ENCODE results near the gene TAF6L. TPM values are rescaled to one million over a fixed set of nuclear protein-coding genes. Genes with fewer than 3 reads are reported as not detected.

TAF6L gene
- total RNA-seq, 1 experiment from 2014 or later: 42.1 TPM

- Mint-ChIP-seq H3K27me3 (ENCODE audit: low read depth) (no peaks in the 10 kb centered on the region), H3K36me3 (peaks cover 14% of the 10 kb centered on the region), H3K27ac (peak overlapping the region; percentile 72), H3K4me1 (peaks cover 22% of the 10 kb centered on the region), H3K4me3 (peak overlapping the region; percentile 98), H3K9me3 (no peaks in the 10 kb centered on the region)
- DNase-seq (ENCODE audit: low spot score) (no peak), ATAC-seq (no peak)
- TF ChIP-seq KAT7 (CRISPR knock-in tag; IDR thresholded peaks at IDR 0.05; ENCODE audit: borderline replicate concordance) (no peak), ZNF219 (CRISPR knock-in tag; IDR thresholded peaks at IDR 0.05; ENCODE audit: borderline replicate concordance) (no peak), GABPB1 (CRISPR knock-in tag; IDR thresholded peaks at IDR 0.05) (no peak), JAZF1 (CRISPR knock-in tag; IDR thresholded peaks at IDR 0.05) (no peak), ZNF512 (CRISPR knock-in tag; IDR thresholded peaks at IDR 0.05; ENCODE audit: borderline replicate concordance) (no peak), ATF2 (CRISPR knock-in tag; IDR thresholded peaks at IDR 0.05; ENCODE audit: borderline replicate concordance, low read depth) (no peak), OVOL2 (CRISPR knock-in tag; IDR thresholded peaks at IDR 0.05; ENCODE audit: borderline replicate concordance) (no peak), IRF2 (CRISPR knock-in tag; IDR thresholded peaks at IDR 0.05; ENCODE audit: borderline replicate concordance, low read depth) (no peak), TEAD1 (CRISPR knock-in tag; IDR thresholded peaks at IDR 0.05) (no peak), CREM (CRISPR knock-in tag; IDR thresholded peaks at IDR 0.05) (no peak), RELA (CRISPR knock-in tag; IDR thresholded peaks at IDR 0.05; ENCODE audit: borderline replicate concordance) (no peak), NR1H2 (CRISPR knock-in tag; IDR thresholded peaks at IDR 0.05) (no peak), ESRRA (CRISPR knock-in tag; IDR thresholded peaks at IDR 0.05; ENCODE audit: borderline replicate concordance) (no peak)
- TF ChIP-seq, protein P1, sequence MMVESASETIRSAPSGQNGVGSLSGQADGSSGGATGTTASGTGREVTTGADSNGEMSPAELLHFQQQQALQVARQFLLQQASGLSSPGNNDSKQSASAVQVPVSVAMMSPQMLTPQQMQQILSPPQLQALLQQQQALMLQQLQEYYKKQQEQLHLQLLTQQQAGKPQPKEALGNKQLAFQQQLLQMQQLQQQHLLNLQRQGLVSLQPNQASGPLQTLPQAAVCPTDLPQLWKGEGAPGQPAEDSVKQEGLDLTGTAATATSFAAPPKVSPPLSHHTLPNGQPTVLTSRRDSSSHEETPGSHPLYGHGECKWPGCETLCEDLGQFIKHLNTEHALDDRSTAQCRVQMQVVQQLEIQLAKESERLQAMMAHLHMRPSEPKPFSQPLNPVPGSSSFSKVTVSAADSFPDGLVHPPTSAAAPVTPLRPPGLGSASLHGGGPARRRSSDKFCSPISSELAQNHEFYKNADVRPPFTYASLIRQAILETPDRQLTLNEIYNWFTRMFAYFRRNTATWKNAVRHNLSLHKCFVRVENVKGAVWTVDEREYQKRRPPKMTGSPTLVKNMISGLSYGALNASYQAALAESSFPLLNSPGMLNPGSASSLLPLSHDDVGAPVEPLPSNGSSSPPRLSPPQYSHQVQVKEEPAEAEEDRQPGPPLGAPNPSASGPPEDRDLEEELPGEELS (CRISPR knock-in tag; IDR thresholded peaks at IDR 0.05): no peak
- TF ChIP-seq, protein P2, sequence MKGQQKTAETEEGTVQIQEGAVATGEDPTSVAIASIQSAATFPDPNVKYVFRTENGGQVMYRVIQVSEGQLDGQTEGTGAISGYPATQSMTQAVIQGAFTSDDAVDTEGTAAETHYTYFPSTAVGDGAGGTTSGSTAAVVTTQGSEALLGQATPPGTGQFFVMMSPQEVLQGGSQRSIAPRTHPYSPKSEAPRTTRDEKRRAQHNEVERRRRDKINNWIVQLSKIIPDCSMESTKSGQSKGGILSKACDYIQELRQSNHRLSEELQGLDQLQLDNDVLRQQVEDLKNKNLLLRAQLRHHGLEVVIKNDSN (CRISPR knock-in tag; IDR thresholded peaks at IDR 0.05): no peak
- TF ChIP-seq, protein P3, sequence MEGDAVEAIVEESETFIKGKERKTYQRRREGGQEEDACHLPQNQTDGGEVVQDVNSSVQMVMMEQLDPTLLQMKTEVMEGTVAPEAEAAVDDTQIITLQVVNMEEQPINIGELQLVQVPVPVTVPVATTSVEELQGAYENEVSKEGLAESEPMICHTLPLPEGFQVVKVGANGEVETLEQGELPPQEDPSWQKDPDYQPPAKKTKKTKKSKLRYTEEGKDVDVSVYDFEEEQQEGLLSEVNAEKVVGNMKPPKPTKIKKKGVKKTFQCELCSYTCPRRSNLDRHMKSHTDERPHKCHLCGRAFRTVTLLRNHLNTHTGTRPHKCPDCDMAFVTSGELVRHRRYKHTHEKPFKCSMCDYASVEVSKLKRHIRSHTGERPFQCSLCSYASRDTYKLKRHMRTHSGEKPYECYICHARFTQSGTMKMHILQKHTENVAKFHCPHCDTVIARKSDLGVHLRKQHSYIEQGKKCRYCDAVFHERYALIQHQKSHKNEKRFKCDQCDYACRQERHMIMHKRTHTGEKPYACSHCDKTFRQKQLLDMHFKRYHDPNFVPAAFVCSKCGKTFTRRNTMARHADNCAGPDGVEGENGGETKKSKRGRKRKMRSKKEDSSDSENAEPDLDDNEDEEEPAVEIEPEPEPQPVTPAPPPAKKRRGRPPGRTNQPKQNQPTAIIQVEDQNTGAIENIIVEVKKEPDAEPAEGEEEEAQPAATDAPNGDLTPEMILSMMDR (IDR thresholded peaks at IDR 0.05): no peak
- TF ChIP-seq, protein P4, sequence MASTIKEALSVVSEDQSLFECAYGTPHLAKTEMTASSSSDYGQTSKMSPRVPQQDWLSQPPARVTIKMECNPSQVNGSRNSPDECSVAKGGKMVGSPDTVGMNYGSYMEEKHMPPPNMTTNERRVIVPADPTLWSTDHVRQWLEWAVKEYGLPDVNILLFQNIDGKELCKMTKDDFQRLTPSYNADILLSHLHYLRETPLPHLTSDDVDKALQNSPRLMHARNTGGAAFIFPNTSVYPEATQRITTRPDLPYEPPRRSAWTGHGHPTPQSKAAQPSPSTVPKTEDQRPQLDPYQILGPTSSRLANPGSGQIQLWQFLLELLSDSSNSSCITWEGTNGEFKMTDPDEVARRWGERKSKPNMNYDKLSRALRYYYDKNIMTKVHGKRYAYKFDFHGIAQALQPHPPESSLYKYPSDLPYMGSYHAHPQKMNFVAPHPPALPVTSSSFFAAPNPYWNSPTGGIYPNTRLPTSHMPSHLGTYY (CRISPR knock-in tag; IDR thresholded peaks at IDR 0.05): no peak
- POLR2A ChIA-PET: interaction anchor here (0.5 to 2.3 kb wide), 6 partner anchors 19 to 142 kb away, joined by 3 to 15 read pairs (median 4); partner anchors contain the start of genes C11orf98, CSKMT, STX5 and TEX54
- CTCF ChIA-PET: interaction anchor here (1.0 to 2.3 kb wide), 5 partner anchors 20 to 74 kb away, joined by 3 to 23 read pairs (median 6); partner anchors contain the start of genes SLC3A2, STX5, TAF6L and TMEM179B
These were observed 35.5 kb downstream of the TAF6L start for GRCh38 chr11:62806611-62807121.

All from WTC11 (cell line).